CD4-positive, alpha-beta memory T cell (primary cell): ENCODE data around the gene TANGO2. TPM values are rescaled to one million over a fixed set of nuclear protein-coding genes. Genes with fewer than 3 reads are reported as not detected.

Source experiments
- CTCF ChIA-PET: fragments of 350-600 bp; sonication (Branson Sonifier 250); formaldehyde crosslinking; loops from one replicate; lab custom pipeline; 2021; ENCODE audit warnings: inconsistent platforms; ENCODE audit not compliant: partially characterized antibody; lab: Charles Lee
- POLR2A ChIA-PET: fragments of 350-600 bp; sonication (Branson Sonifier 250); formaldehyde crosslinking; loops from one replicate; lab custom pipeline; 2021; ENCODE audit not compliant: partially characterized antibody; lab: Charles Lee
- DNase-seq, 5 donors: peaks; one replicate each; pipeline versions ENCODE4 v3.0.0 to v3.0.0-alpha.2; 2020 to 2022; ENCODE audit warnings: mixed read lengths in 1 of 5
- H3K27ac ChIP-seq: one replicate; pipeline ENCODE4 v1.7.0; 2013; ENCODE audit warnings: low read depth, low read length
- H3K27me3 ChIP-seq: 2 replicates; pipeline ENCODE4 v1.7.0; 2013; ENCODE audit warnings: mild to moderate bottlenecking, low read length, moderate library complexity; ENCODE audit not compliant: insufficient read depth
- H3K36me3 ChIP-seq: 2 replicates; pipeline ENCODE4 v1.7.0; 2013; ENCODE audit warnings: mild to moderate bottlenecking, low read length, moderate library complexity; ENCODE audit not compliant: insufficient read depth
- H3K4me1 ChIP-seq: 2 replicates; pipeline ENCODE4 v1.7.0; 2013; ENCODE audit warnings: mild to moderate bottlenecking, low read length, moderate library complexity; ENCODE audit not compliant: insufficient read depth
- H3K4me3 ChIP-seq, 2 donors: one replicate each; pipeline ENCODE4 v1.7.0; 2013; ENCODE audit warnings: low read length in 2 of 2, mild to moderate bottlenecking in 1 of 2
- H3K9me3 ChIP-seq, 2 donors: one replicate each; pipeline ENCODE4 v1.7.0; 2013; ENCODE audit warnings: low read length in 2 of 2, control low read depth in 1 of 2; ENCODE audit not compliant: control insufficient read depth in 1 of 2
- H3K27ac Mint-ChIP-seq, 7 donors: one replicate each; pipeline ENCODE4 v1.8.0; 2020 to 2021; ENCODE audit warnings: mixed read lengths in 7 of 7, mild to moderate bottlenecking in 6 of 7, inconsistent platforms in 3 of 7, moderate library complexity in 3 of 7
- H3K27me3 Mint-ChIP-seq, 2 donors: one replicate each; pipeline ENCODE4 v1.8.0; 2020 to 2021; ENCODE audit warnings: mixed read lengths in 2 of 2
- H3K36me3 Mint-ChIP-seq, 2 donors: one replicate each; pipeline ENCODE4 v1.8.0; 2020 to 2021; ENCODE audit warnings: mixed read lengths in 2 of 2, inconsistent platforms in 1 of 2, mild to moderate bottlenecking in 1 of 2
- H3K4me1 Mint-ChIP-seq, 4 donors: one replicate each; pipeline ENCODE4 v1.8.0; 2020 to 2021; ENCODE audit warnings: mixed read lengths in 4 of 4, mild to moderate bottlenecking in 1 of 4
- H3K4me3 Mint-ChIP-seq, 8 donors: one replicate each; pipeline ENCODE4 v1.8.0; 2020 to 2021; ENCODE audit warnings: mixed read lengths in 8 of 8, mild to moderate bottlenecking in 7 of 8, moderate library complexity in 6 of 8, inconsistent platforms in 3 of 8
- H3K9me3 Mint-ChIP-seq, 8 donors: one replicate each; pipeline ENCODE4 v1.8.0; 2020 to 2021; ENCODE audit warnings: mixed read lengths in 8 of 8, mild to moderate bottlenecking in 5 of 8, inconsistent platforms in 3 of 8, moderate library complexity in 1 of 8
- intact Hi-C: fragments of 100-400 bp; cut with micrococcal nuclease; formaldehyde crosslinking; loops from one replicate; pipeline ENCODE4 v1.15.1; 2023
- polyA plus RNA-seq, 2 donors: library from polyadenylated mRNA; unstranded; fragments of 300-500 nt; fragmentation: Illumina TruSeq; gene quantifications; one replicate each; pipeline ENCODE4 v1.2.3, GENCODE V29; 2021
- total RNA-seq, 2 experiments: library from RNA; stranded (reverse); gene quantifications; one replicate each; pipeline ENCODE4 v1.2.3, GENCODE V29; 2021

The TANGO2 gene
- total and polyA plus RNA-seq, 4 experiments from 2014 or later = 40.9 to 51.5 (median 47.3) TPM

DNA sequence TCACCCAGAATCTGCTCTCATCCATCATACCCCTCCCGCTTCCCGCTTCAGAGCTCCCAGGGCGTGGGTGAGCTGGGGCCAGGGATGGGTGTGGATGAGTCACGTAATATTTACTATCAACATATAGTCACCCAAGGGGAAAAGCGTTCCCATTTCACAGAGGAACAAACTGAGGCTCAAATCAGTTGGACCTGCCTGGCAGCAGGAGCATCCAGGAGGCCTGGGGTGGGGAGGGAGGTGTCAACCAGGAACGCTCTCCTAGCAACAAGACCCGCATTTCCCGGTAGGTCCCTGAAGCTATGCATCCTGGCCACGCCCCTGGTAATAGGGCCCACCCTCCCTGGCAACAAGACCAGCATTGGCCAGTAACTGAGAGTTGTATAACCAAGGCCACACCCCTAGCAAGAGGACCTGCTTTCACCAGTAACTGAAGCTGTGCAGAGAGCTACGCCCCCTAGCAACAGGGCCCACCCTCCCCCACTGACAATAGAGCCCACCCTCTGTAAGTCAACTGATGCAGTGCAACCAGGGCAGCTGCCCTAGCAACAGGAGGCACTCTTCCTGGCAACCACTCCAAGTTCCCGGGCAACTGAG lies 46.5 kb upstream of the TANGO2 start:
- H3K36me3 Mint-ChIP-seq = no peaks in the 10 kb centered on the region
- intact Hi-C loops = no loop called here
- H3K27me3 Mint-ChIP-seq = no peaks in the 10 kb centered on the region
- peaks cover 0 to 7% (median 5%) of the 10 kb centered on the region in 4 donors for H3K4me1 Mint-ChIP-seq
- peak in 1 of 5 donors; percentile 13 for DNase-seq
- no peaks in the 10 kb centered on the region for H3K9me3 Mint-ChIP-seq
- Histone ChIP-seq H3K4me1 (peaks cover 12% of the 10 kb centered on the region), H3K27ac (no peak overlapping the region), H3K36me3 (no peaks in the 10 kb centered on the region), H3K27me3 (no peaks in the 10 kb centered on the region), H3K9me3 (no peaks in the 10 kb centered on the region), H3K4me3 (no peak overlapping the region)
- no peak overlapping the region for H3K27ac Mint-ChIP-seq
- no peak overlapping the region for H3K4me3 Mint-ChIP-seq
- POLR2A ChIA-PET = no interaction called here
- CTCF ChIA-PET = interaction anchor here (0.5 to 1.4 kb wide), 2 partner anchors 137 to 155 kb away, joined by 3 to 4 read pairs; no protein-coding TSS in a partner anchor

DNA sequence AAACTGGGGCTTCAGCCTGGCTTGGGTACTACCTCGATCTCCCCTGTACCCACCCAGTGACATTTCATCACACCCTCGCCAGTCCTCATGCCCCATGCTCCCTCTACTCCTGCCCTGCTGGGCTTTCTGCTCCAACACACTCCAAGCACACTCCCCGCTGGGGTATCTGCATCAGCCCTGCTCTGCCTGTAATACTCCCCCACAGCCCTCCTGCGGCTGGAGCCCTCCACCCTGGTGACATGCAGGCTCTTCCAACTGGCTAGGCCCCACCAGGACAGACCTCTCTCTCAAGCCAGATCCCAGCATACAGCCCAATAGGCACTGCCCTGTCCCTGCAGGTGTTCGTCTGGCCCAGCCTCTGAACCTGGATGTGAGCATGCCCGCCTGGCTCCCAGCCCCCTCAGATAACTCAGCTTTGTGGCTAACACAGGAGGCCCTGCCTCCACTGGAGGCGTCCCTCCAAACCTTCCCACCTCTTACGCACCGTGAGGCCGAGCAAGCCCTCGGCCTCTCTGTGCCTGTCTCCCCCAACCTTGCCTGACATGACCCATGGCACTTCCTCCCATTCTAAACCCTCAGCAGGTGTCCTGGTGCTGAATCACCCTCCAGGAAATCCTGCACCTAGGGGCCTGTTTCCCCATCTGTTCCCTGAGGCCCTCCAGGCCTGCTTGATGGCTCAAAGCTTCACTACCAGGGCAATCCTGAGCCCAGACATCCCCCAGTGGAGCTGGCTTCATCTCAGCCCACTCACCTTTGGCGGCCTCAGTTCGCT lies 45.8 kb upstream of the TANGO2 start:
- no peak for DNase-seq
- Histone ChIP-seq H3K4me3 (no peak overlapping the region), H3K9me3 (no peaks in the 10 kb centered on the region), H3K27ac (no peak overlapping the region), H3K4me1 (peaks cover 12% of the 10 kb centered on the region), H3K36me3 (no peaks in the 10 kb centered on the region), H3K27me3 (no peaks in the 10 kb centered on the region)
- intact Hi-C loops = no loop called here
- Mint-ChIP-seq H3K36me3 (no peaks in the 10 kb centered on the region), H3K27me3 (no peaks in the 10 kb centered on the region), H3K27ac (peak overlapping the region in 2 of 7 donors; percentile 32 to 63), H3K4me1 (peaks cover 0 to 7% (median 5%) of the 10 kb centered on the region in 4 donors), H3K9me3 (no peaks in the 10 kb centered on the region), H3K4me3 (no peak overlapping the region)
- CTCF ChIA-PET = interaction anchor here (0.5 to 1.4 kb wide), 2 partner anchors 136 to 154 kb away, joined by 3 to 4 read pairs; no protein-coding TSS in a partner anchor
- POLR2A ChIA-PET = no interaction called here

- DNase-seq = no peak
- intact Hi-C loops = no loop called here
- POLR2A ChIA-PET = no interaction called here
- H3K9me3 ChIP-seq = no peaks in the 10 kb centered on the region
- Mint-ChIP-seq H3K4me1 (peaks cover 0 to 3% (median 3%) of the 10 kb centered on the region in 4 donors), H3K27ac (peak overlapping the region in 1 of 7 donors; percentile 63), H3K9me3 (no peaks in the 10 kb centered on the region), H3K36me3 (no peaks in the 10 kb centered on the region), H3K27me3 (no peaks in the 10 kb centered on the region), H3K4me3 (no peak overlapping the region)
- no peak overlapping the region for H3K27ac ChIP-seq
- H3K36me3 ChIP-seq = no peaks in the 10 kb centered on the region
- CTCF ChIA-PET = interaction anchor here (1.4 kb wide), 1 partner anchor 154 kb away, joined by 3 read pairs; no protein-coding TSS in a partner anchor
- H3K4me1 ChIP-seq = peaks cover 10% of the 10 kb centered on the region
- H3K4me3 ChIP-seq = no peak overlapping the region
- no peaks in the 10 kb centered on the region for H3K27me3 ChIP-seq
Observed at GRCh38 chr22:19975707-19976035, 45.2 kb upstream of the TANGO2 start.

DNA sequence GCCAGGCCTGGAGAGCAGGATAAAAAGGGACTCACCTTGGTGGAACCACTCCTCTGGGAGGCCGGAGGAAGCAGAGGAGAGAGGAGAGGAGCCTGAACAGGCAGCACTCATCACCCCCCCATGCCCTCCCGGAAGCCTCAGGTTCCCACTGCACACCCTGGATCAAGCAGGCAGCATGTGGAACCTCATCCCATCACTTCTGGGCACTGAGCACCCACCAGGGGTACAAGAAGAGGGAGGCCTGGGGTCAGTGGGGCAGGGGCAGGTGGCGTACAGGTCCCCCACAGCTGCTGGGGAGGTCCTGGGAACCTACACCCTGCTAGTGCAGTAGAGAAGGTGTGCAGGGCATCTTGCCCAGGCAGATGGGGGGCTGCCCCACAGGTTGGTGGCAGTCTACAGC lies 44.2 kb upstream of the TANGO2 start:
- Histone ChIP-seq H3K36me3 (no peaks in the 10 kb centered on the region), H3K27ac (no peak overlapping the region), H3K27me3 (no peaks in the 10 kb centered on the region), H3K9me3 (no peaks in the 10 kb centered on the region), H3K4me3 (no peak overlapping the region), H3K4me1 (peaks cover 7% of the 10 kb centered on the region)
- no peaks in the 10 kb centered on the region for H3K27me3 Mint-ChIP-seq
- no peaks in the 10 kb centered on the region for H3K36me3 Mint-ChIP-seq
- no peak for DNase-seq
- no peak overlapping the region for H3K4me3 Mint-ChIP-seq
- H3K9me3 Mint-ChIP-seq = no peaks in the 10 kb centered on the region
- ChIA-PET POLR2A (no interaction called here), CTCF (no interaction called here)
- intact Hi-C loops = no loop called here
- peaks cover 0 to 2% (median 0%) of the 10 kb centered on the region in 4 donors for H3K4me1 Mint-ChIP-seq
- H3K27ac Mint-ChIP-seq = no peak overlapping the region

DNA sequence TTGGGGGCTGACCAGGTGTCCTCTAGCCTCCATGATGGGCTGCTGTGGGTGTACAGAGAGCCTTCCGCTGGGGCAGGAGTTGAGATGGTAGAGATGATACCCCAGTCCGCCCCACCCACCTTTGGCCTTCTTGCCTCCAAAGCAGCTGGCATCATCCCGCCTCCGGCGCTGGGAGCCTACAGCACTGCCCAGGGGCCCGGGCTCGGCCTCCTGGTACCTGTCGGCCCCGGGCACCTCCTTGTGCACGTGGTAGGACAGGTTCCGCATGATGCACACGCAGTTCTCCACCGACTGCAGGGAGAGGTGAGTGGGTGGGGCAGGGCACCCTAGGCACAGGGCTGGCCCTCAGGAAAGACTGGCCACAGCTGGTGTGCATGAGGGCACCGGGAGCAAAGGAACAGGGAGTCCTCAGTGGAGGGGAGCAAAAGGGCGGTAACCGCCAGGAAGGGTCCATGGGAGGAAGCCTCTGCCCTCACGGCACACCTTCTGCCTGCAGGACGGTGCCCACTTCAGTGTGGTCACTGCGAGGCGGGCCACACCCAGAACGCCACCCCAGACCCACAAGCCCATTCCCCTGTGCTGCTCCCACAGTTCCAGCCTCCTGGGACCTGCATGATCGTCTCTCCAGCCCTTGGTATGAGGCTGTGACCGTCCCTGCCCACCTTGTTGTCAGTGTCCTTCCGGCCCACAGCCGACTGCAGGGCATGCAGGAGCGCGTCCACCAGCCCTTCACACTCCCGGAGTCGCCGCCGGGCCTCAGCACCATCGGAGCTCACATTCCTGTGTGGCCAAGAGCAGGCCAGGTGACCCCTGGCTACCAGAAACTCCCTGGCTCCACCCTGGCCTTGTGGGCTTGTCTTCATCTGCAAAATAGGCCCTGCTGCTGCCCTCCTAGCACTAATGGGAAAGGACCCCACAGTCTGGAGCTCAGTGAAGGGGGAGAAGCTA lies 43.3 kb upstream of the TANGO2 start:
- Histone ChIP-seq H3K27ac (no peak overlapping the region), H3K4me1 (peaks cover 7% of the 10 kb centered on the region), H3K4me3 (no peak overlapping the region), H3K36me3 (no peaks in the 10 kb centered on the region), H3K9me3 (no peaks in the 10 kb centered on the region), H3K27me3 (no peaks in the 10 kb centered on the region)
- peaks cover 0 to 2% (median 0%) of the 10 kb centered on the region in 4 donors for H3K4me1 Mint-ChIP-seq
- no peaks in the 10 kb centered on the region for H3K27me3 Mint-ChIP-seq
- no peaks in the 10 kb centered on the region for H3K36me3 Mint-ChIP-seq
- ChIA-PET POLR2A (no interaction called here), CTCF (no interaction called here)
- no peak overlapping the region for H3K27ac Mint-ChIP-seq
- DNase-seq = no peak
- peak overlapping the region in 1 of 8 donors; percentile 73 for H3K4me3 Mint-ChIP-seq
- H3K9me3 Mint-ChIP-seq = peaks cover 0 to under 1% (median 0%) of the 10 kb centered on the region in 8 donors
- intact Hi-C loops = no loop called here

DNA sequence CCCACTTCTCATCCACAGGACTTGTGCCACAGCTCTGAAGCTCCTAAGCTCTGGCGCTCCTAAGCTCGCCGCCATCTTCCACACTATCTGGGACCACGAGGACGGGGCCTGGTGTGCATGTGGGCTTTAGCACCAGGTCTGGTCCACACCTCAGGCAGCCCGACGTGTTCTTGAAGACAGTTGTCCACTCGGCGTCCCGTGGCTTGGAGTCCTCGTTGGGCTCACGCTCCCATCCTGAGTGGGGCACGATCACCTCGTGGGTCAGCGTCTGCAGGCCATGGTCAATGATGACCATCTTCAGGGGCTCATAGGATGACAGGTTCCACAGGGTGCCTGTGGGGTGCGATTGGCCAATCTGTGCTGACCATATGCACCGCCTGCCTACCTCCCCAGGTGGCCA lies 42.2 kb upstream of the TANGO2 start:
- POLR2A ChIA-PET = no interaction called here
- intact Hi-C loops = no loop called here
- no peak overlapping the region for H3K27ac Mint-ChIP-seq

More for the DNA sequence above, 42.2 kb upstream of the TANGO2 start:
- peaks cover 7% of the 10 kb centered on the region for H3K4me1 ChIP-seq
- H3K27ac ChIP-seq = no peak overlapping the region
- no peaks in the 10 kb centered on the region for H3K36me3 ChIP-seq
- no peaks in the 10 kb centered on the region for H3K27me3 ChIP-seq
- CTCF ChIA-PET = no interaction called here
- no peak overlapping the region for H3K4me3 ChIP-seq
- no peaks in the 10 kb centered on the region for H3K9me3 ChIP-seq
- Mint-ChIP-seq H3K36me3 (no peaks in the 10 kb centered on the region), H3K4me1 (peaks cover 0 to 2% (median 0%) of the 10 kb centered on the region in 4 donors), H3K9me3 (peaks cover 0 to 2% (median 0%) of the 10 kb centered on the region in 8 donors), H3K27me3 (no peaks in the 10 kb centered on the region), H3K4me3 (no peak overlapping the region)
- DNase-seq = no peak
